ENCODE data around the gene OPA3.
"Not testable (repeated sequence)": the region's sequence is repeated elsewhere in the genome, so short reads cannot be mapped to it uniquely, and the experiment has no call there.

Gene OPA3

GRCh38 chr19:45584332-45585157 lies at the start of gene OPA3:
OPA3 (minus strand) TSS chr19:45584802; CDS start chr19:45584764, 38 bp downstream.
- in situ Hi-C loops (cut with MboI; ENCODE audit: low sequenced_read_pairs): no loop called here

GRCh38 chr19:45632468-45633196 lies 48.0 kb upstream of the OPA3 start:
- in situ Hi-C loops (cut with MboI; ENCODE audit: low sequenced_read_pairs): no loop called here

GRCh38 chr19:45630463-45630862 lies 45.9 kb upstream of the OPA3 start:
- in situ Hi-C loops (cut with MboI; ENCODE audit: low sequenced_read_pairs): no loop called here

GRCh38 chr19:45629704-45630103 lies 45.1 kb upstream of the OPA3 start:
- in situ Hi-C loops (cut with MboI; ENCODE audit: low sequenced_read_pairs): no loop called here

DNA sequence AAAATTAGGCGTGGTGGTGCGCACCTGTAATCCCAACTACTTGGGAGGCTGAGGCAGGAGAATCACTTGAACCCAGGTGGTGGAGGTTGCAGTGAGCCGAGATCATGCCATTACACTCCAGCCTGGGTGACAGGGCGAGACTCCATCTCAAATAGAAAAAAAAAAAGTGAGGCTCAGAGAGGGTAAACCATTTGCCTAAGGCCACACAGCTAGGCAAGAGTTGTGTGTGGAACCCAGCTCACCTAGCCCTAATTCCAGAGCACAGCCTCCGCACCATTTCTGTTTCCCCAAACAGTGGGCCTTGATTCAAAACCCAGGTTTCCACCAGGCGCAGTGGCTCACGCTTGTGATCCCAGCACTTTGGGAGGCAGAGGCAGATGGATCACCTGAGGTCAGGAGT lies 43.6 kb upstream of the OPA3 start:
- in situ Hi-C loops (cut with MboI; ENCODE audit: low sequenced_read_pairs): not testable (repeated sequence)

GRCh38 chr19:45623984-45624383 lies 39.4 kb upstream of the OPA3 start:
- in situ Hi-C loops (cut with MboI; ENCODE audit: low sequenced_read_pairs): no loop called here

DNA sequence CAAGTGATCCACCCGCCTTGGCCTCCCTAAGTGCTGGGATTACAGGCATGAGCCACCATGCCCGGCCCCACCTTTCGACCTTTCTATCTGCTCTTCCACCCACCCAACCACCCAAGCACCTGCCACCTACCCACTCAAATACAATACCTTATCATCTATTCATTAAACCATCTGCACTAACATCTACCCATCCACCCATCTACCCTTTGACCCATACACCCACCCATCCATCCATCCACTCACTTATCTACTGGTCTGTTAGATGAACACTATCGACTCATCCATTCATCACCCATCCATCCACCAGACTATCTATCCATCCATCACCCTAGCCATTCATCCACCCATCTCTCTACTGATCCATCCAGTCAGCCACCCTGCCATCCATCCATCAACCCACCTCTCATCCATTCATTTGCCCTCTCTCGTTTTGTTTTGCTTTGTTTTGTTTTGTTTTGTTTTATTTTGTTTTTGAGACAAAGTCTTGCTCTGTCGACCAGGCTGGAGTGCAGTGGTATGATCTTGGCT lies 37.4 kb upstream of the OPA3 start:
- in situ Hi-C loops (cut with MboI; ENCODE audit: low sequenced_read_pairs): no loop called here

- in situ Hi-C loops (cut with MboI; ENCODE audit: low sequenced_read_pairs): no loop called here
Measured at GRCh38 chr19:45621389-45621788, 36.8 kb upstream of the OPA3 start.

- in situ Hi-C loops (cut with MboI; ENCODE audit: low sequenced_read_pairs): no loop called here
Measured at GRCh38 chr19:45616704-45617017, 32.1 kb upstream of the OPA3 start.

GRCh38 chr19:45615795-45616703 lies 31.4 kb upstream of the OPA3 start:
- in situ Hi-C loops (cut with MboI; ENCODE audit: low sequenced_read_pairs): no loop called here

GRCh38 chr19:45615056-45615455 lies 30.5 kb upstream of the OPA3 start:
- in situ Hi-C loops (cut with MboI; ENCODE audit: low sequenced_read_pairs): not testable (repeated sequence)

GRCh38 chr19:45613926-45614725 lies 29.5 kb upstream of the OPA3 start:
- in situ Hi-C loops (cut with MboI; ENCODE audit: low sequenced_read_pairs): no loop called here

GRCh38 chr19:45608948-45609347 lies 24.3 kb upstream of the OPA3 start:
- in situ Hi-C loops (cut with MboI; ENCODE audit: low sequenced_read_pairs): no loop called here

- in situ Hi-C loops (cut with MboI; ENCODE audit: low sequenced_read_pairs): no loop called here
Measured at GRCh38 chr19:45607071-45608029, 22.7 kb upstream of the OPA3 start.

DNA sequence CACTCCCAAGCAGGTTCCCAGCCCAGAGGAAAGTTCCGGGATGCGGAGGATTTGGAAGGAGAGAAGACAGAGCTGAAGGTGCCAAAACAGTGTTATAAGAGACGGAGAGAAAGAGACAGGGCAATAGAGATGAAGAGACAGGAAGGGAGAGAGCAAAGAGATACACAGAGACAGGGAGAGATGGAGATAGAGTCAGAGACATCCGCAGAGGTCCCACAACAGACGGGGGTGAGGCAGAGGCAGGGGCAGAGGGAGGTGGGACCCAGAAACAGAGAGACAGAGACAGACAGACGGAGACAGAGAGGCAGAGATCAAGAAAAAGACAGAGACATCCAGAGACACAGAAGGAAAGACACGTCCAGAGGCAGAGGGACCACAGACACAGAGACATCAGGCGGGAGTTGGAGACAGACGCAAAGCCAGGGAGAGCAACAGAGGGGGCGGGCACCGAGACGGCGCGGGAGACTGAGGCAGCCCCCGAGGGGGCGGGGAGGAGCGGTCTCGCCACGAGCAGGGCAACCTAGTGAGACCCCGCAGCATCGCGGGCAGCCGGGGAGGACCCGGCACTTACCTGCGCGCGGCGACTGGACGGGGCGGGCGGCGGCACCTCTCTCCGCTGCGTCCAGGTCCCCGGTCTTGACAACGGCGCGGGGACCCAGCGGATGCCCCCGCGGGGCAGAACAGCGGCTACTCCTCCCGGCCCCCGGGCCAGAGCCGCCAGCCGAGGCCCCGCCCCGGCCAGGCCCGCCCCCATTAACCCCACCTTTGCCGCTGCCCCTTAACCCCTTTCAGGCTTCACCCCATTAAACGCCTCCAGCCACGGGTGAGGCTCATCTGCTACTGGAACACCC lies 17.1 kb upstream of the OPA3 start, which contains the start of gene GPR4:
TSS of gene GPR4 (minus strand) at position 689 of the 851 bp plus-strand sequence. CDS start 10,346 bp downstream, outside the sequence.
- in situ Hi-C loops (cut with MboI; ENCODE audit: low sequenced_read_pairs): no loop called here

DNA sequence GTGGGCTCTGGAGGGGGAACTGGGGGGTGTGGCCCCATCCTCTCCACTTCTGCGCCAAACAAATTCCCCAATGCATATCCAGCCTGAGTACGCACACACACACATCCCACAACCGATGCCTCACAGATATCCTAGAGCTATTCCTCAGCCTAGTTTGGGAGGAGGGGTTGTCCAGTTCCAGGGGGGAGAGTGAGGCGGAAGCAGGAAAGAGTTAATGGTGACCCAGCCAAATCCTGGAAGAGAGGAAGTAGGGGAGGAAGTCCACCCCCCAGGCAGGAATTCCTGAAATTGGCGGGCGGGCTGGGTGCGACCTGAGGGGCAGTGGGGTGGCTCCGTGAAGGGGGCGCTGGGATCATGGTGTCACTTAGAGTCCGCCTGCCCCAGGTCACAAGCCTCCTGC lies 16.5 kb upstream of the OPA3 start:
- in situ Hi-C loops (cut with MboI; ENCODE audit: low sequenced_read_pairs): no loop called here

GRCh38 chr19:45600340-45600885 lies 15.8 kb upstream of the OPA3 start:
- in situ Hi-C loops (cut with MboI; ENCODE audit: low sequenced_read_pairs): no loop called here

DNA sequence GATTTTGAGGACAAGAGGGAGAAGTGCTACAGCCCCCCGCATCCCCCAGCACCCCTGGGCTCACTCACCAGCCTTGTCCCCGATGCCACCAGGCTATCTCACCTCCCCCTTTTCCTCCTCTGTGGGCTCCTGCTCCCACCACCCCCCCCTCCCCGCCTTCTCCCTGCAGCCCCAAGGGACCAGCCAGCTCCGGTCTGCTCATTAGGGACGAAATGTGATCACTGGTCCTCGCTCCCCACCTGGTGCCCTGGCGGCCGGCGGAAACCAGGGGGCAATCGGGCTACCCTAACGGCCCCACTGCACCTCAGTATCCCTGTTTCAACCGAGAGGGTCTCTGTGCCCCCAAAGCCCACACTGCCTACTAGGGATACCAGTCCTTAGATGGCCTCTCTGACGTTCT lies 14.7 kb upstream of the OPA3 start:
- in situ Hi-C loops (cut with MboI; ENCODE audit: low sequenced_read_pairs): no loop called here
